HCT116 (cell line): ENCODE data around the gene NAT9. TPM values are rescaled to one million over a fixed set of nuclear protein-coding genes. Genes with fewer than 3 reads are reported as not detected.

Source experiments
- ATAC-seq: fragments of 200-7000 bp; cut with Tn5 transposase; 2 replicates; pipeline ENCODE4 v1.9.1; 2020; ENCODE audit warnings: mild to moderate bottlenecking, moderate library complexity
- BruUV-seq: library from RNA; stranded (reverse); fragments of 400-500 nt; replicated peaks from 2 replicates; lab custom pipeline; 2021; lab: Mats Ljungman, UMichigan
- CTCF ChIA-PET: fragments of 300-600 bp; sonication (Branson Sonifier 250); formaldehyde crosslinking; loops from one replicate; lab custom pipeline; 2021; ENCODE audit warnings: antibody characterized with exemption; lab: Charles Lee
- POLR2A ChIA-PET: fragments of 300-600, 350-600 bp; sonication (Branson Sonifier 250); formaldehyde crosslinking; loops from one replicate; lab custom pipeline; 2021; ENCODE audit warnings: antibody characterized with exemption; lab: Charles Lee
- RAD21 ChIA-PET, 2 experiments: fragments of 300-600 bp; sonication (Branson Sonifier 250); formaldehyde crosslinking; loops; one replicate each; lab custom pipeline; 2023; ENCODE audit warnings: low total read pairs in 2 of 2; ENCODE audit not compliant: uncharacterized antibody in 2 of 2, unreplicated experiment in 2 of 2, low non-redundant PET in 1 of 2; lab: Charles Lee
- DNase-seq: peaks from one replicate; pipeline ENCODE4 v3.0.0-alpha.2; 2010; ENCODE audit warnings: low read depth, low spot score
- H2AFZ ChIP-seq: fragments of 200-600 bp; shearing (Covaris generic), sonication (generic); 2 replicates; pipeline ENCODE4 v1.6.1; 2017; ENCODE audit warnings: low read depth, mixed run types, mixed read lengths, antibody characterized with exemption, low read length; ENCODE audit not compliant: poor library complexity, severe bottlenecking
- H3K27ac ChIP-seq: 2 replicates; pipeline ENCODE4 v1.5.1; 2012; ENCODE audit warnings: low read depth, low read length
- H3K27me3 ChIP-seq: fragments of 200-600 bp; sonication (generic); 2 replicates; pipeline ENCODE4 v1.6.1; 2016; ENCODE audit warnings: mixed run types, low read length, mixed read lengths; ENCODE audit not compliant: insufficient read depth
- H3K36me3 ChIP-seq, 2 experiments: fragments of 200-500 bp in 1 of 2; fragments of 200-600 bp in 1 of 2; sonication (Bioruptor generic) in 1 of 2; sonication (generic) in 1 of 2; 2 replicates each; pipeline versions ENCODE4 v1.5.1 to v1.6.1; 2014 to 2016; ENCODE audit warnings: low read length in 2 of 2, inconsistent platforms in 1 of 2, mixed read lengths in 1 of 2, mixed run types in 1 of 2; ENCODE audit not compliant: insufficient read depth in 2 of 2, control insufficient read depth in 1 of 2
- H3K4me1 ChIP-seq, 2 experiments: fragments of 200-600 bp in 1 of 2; sonication (generic) in 1 of 2; 2 replicates each; pipeline versions ENCODE4 v1.5.1 to v1.6.1; 2012 to 2017; ENCODE audit warnings: low read length in 2 of 2, inconsistent platforms in 1 of 2, mild to moderate bottlenecking in 1 of 2, mixed read lengths in 1 of 2, mixed run types in 1 of 2, moderate library complexity in 1 of 2; ENCODE audit not compliant: insufficient read depth in 2 of 2, control insufficient read depth in 1 of 2
- H3K4me2 ChIP-seq: fragments of 200-600 bp; sonication (generic); 2 replicates; pipeline ENCODE4 v1.6.1; 2017; ENCODE audit warnings: mixed run types, low read length, mixed read lengths
- H3K4me3 ChIP-seq, 2 experiments: fragments of 200-600 bp in 1 of 2; sonication (generic) in 1 of 2; replicated peaks in 1 of 2; 2 replicates each; pipeline ENCODE4 v1.5.1; 2011 to 2016; ENCODE audit warnings: low read length in 2 of 2, control low read depth in 1 of 2, low read depth in 1 of 2, mild to moderate bottlenecking in 1 of 2, mixed read lengths in 1 of 2, mixed run types in 1 of 2
- H3K79me2 ChIP-seq: fragments of 200-600 bp; sonication (generic); 2 replicates; pipeline ENCODE4 v1.6.1; 2017; ENCODE audit warnings: mild to moderate bottlenecking, mixed run types, low read length, moderate library complexity, mixed read lengths; ENCODE audit not compliant: insufficient read depth
- H3K9ac ChIP-seq: fragments of 200-600 bp; sonication (generic); 2 replicates; pipeline ENCODE4 v1.6.1; 2016; ENCODE audit warnings: low read length, mixed read lengths
- H3K9me2 ChIP-seq: fragments of 200-600 bp; sonication (generic), shearing (Covaris generic); 2 replicates; pipeline ENCODE4 v1.6.1; 2017; ENCODE audit warnings: mixed run types, mild to moderate bottlenecking, moderate library complexity; ENCODE audit not compliant: insufficient read depth
- H3K9me3 ChIP-seq, 2 experiments: fragments of 200-500 bp in 1 of 2; fragments of 200-600 bp in 1 of 2; sonication (Bioruptor generic) in 1 of 2; sonication (generic) in 1 of 2; 2 replicates each; pipeline ENCODE4 v1.6.1; 2014 to 2017; ENCODE audit warnings: low read length in 2 of 2, mixed read lengths in 2 of 2, inconsistent platforms in 1 of 2, low read depth in 1 of 2, mild to moderate bottlenecking in 1 of 2, mixed run types in 1 of 2, moderate library complexity in 1 of 2; ENCODE audit not compliant: control insufficient read depth in 1 of 2, insufficient read depth in 1 of 2
- H4K20me1 ChIP-seq: fragments of 200-600 bp; sonication (generic), shearing (Covaris generic); 2 replicates; pipeline ENCODE4 v1.6.1; 2017; ENCODE audit warnings: mixed run types, mild to moderate bottlenecking, moderate library complexity; ENCODE audit not compliant: insufficient read depth
- EZH2phosphoT487 ChIP-seq: fragments of 200-600 bp; IDR thresholded peaks from 2 replicates; pipeline ENCODE4 v1.6.1; 2018; ENCODE audit warnings: antibody characterized with exemption, borderline replicate concordance
- POLR2AphosphoS5 ChIP-seq: IDR thresholded peaks from 2 replicates; pipeline ENCODE4 v1.6.1; 2011; ENCODE audit warnings: mild to moderate bottlenecking, low read depth, low read length, moderate library complexity
- RAD21 ChIP-seq: IDR thresholded peaks from 2 replicates; pipeline ENCODE4 v1.6.1; 2012; ENCODE audit warnings: low read depth, mild to moderate bottlenecking
- SIN3A ChIP-seq: IDR thresholded peaks from 2 replicates; pipeline ENCODE4 v1.6.1; 2012; ENCODE audit warnings: low read depth
- YY1 ChIP-seq: IDR thresholded peaks from 2 replicates; pipeline ENCODE4 v1.6.1; 2011; ENCODE audit warnings: low read length, low read depth, moderate library complexity, mild to moderate bottlenecking; ENCODE audit not compliant: insufficient replicate concordance; ENCODE audit errors: extremely low read depth
- ZNF274 ChIP-seq: fragments of 200-500 bp; sonication (Bioruptor generic); IDR thresholded peaks from 2 replicates; pipeline ENCODE4 v1.6.1; 2014; ENCODE audit warnings: mild to moderate bottlenecking, low read depth, low read length, inconsistent platforms
- intact Hi-C: fragments of 100-400 bp; cut with micrococcal nuclease; formaldehyde crosslinking; loops from 2 replicates; pipeline ENCODE4 v1.10.0; 2022
- total RNA-seq: library from RNA; stranded (reverse); gene quantifications from one replicate; pipeline ENCODE4 v1.2.1, GENCODE V29; 2021; ENCODE audit not compliant: unreplicated experiment
- TF ChIP-seq, protein P1 (sequence below): IDR thresholded peaks from 2 replicates; pipeline ENCODE4 v1.6.1; 2011; ENCODE audit warnings: mild to moderate bottlenecking, low read length, moderate library complexity; ENCODE audit not compliant: insufficient replicate concordance; ENCODE audit errors: extremely low read depth

Gene NAT9
- total RNA-seq, 1 experiment from 2014 or later: 88.7 TPM

DNA sequence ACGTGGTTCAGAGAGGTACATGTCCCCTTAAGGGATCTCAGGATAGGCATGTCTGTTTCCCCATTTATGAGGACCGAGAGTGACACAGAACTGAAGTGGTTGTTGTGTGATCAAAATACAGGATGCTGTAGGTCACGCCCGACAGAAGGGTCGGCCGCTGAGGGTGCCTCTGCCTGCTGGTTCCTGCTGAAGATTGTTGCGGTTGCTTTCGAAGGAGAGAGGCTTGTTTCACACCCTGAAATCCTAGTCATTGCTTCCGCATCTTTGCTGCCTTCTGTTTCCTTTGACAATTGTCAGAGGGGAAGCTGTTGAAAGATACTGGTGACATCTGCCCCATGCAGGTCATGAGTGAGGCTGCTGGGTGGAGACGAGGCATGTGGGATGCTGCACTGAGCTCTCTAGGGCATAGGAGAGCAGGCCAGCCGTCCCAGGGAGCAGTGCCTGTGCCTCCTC, 3.8 kb upstream of the NAT9 start:
- H3K9me3 ChIP-seq: no peaks in the 10 kb centered on the region
- intact Hi-C loops: loop anchor here (5.0 kb wide), 1 partner anchor 92 kb away; the partner anchor contains the start of gene FDXR

DNA sequence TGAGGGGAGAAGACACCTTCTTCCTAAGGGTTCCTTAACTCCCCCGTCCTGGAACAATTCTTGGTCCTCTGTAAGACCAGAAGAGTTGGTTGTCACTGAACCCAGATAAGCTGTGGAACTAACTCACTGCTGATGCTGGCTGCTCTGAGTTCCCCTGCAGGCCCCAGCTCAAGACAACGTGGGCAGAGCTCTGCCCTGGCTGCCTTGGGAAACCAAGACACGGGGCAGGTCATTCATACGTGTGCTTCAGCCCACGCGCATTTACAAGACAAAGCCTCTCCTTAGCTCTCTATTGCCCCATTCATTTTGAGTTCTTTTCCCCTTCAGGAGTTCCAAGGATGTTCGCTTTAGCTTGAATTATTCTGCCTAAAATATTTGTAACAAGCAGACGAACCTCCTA, 3.4 kb upstream of the NAT9 start:
- ATAC-seq (no peak), DNase-seq (no peak)
- Histone ChIP-seq H3K27me3 (no peaks in the 10 kb centered on the region), H3K9me2 (no peaks in the 10 kb centered on the region), H3K9me3 (no peaks in the 10 kb centered on the region), H3K4me3 (no peak overlapping the region), H3K9ac (no peak overlapping the region), H2AFZ (no peak overlapping the region), H4K20me1 (no peaks in the 10 kb centered on the region), H3K4me2 (no peak overlapping the region), H3K79me2 (peaks cover 34% of the 10 kb centered on the region), H3K36me3 (no peaks in the 10 kb centered on the region; a peak in 1 of 4 replicates), H3K4me1 (peaks cover 9 to 16% of the 10 kb centered on the region in 2 experiments), H3K27ac (no peak overlapping the region)
- intact Hi-C loops: loop anchor here (5.0 kb wide), 1 partner anchor 93 kb away; the partner anchor contains the start of gene FDXR
- BruUV-seq: no TSS peak
- POLR2A ChIA-PET: no interaction called here
- CTCF ChIA-PET: interaction anchor here (1.3 to 2.4 kb wide), 2 partner anchors 34 to 122 kb away, joined by 8 to 17 read pairs; no protein-coding TSS in a partner anchor
- RAD21 ChIA-PET: no interaction called here
- TF ChIP-seq SIN3A: no peak
- TF ChIP-seq EZH2phosphoT487: no peak
- no peak for TF ChIP-seq POLR2AphosphoS5
- TF ChIP-seq RAD21: no peak
- TF ChIP-seq YY1: no peak

More for the DNA sequence above, 3.8 kb upstream of the NAT9 start:
- ATAC-seq (no peak), DNase-seq (no peak)
- TF ChIP-seq ZNF274 (no peak), POLR2AphosphoS5 (no peak)
- TF ChIP-seq, protein P1, sequence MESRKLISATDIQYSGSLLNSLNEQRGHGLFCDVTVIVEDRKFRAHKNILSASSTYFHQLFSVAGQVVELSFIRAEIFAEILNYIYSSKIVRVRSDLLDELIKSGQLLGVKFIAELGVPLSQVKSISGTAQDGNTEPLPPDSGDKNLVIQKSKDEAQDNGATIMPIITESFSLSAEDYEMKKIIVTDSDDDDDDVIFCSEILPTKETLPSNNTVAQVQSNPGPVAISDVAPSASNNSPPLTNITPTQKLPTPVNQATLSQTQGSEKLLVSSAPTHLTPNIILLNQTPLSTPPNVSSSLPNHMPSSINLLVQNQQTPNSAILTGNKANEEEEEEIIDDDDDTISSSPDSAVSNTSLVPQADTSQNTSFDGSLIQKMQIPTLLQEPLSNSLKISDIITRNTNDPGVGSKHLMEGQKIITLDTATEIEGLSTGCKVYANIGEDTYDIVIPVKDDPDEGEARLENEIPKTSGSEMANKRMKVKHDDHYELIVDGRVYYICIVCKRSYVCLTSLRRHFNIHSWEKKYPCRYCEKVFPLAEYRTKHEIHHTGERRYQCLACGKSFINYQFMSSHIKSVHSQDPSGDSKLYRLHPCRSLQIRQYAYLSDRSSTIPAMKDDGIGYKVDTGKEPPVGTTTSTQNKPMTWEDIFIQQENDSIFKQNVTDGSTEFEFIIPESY: no peak
- no peak overlapping the region for H3K9ac ChIP-seq
- no peak overlapping the region for H3K4me2 ChIP-seq
- ChIA-PET RAD21 (no interaction called here), CTCF (interaction anchor here (2.4 kb wide), 1 partner anchor 35 kb away, joined by 17 read pairs; no protein-coding TSS in a partner anchor), POLR2A (no interaction called here)
- H3K4me1 ChIP-seq: peaks cover 9 to 15% of the 10 kb centered on the region in 2 experiments
- no TSS peak for BruUV-seq
- H4K20me1 ChIP-seq: no peaks in the 10 kb centered on the region
- no peak overlapping the region for H3K27ac ChIP-seq
- H3K79me2 ChIP-seq: peaks cover 30% of the 10 kb centered on the region
- no peaks in the 10 kb centered on the region; a peak in 1 of 4 replicates for H3K36me3 ChIP-seq
- no peak overlapping the region for H3K4me3 ChIP-seq
- no peak overlapping the region for H2AFZ ChIP-seq
- H3K27me3 ChIP-seq: no peaks in the 10 kb centered on the region
- H3K9me2 ChIP-seq: no peaks in the 10 kb centered on the region
